DMS153 treated with DMSO at 0.1 percent for 48 hours (cell line): ENCODE results near the gene PRAMEF12.
"Not testable (repeated sequence)": the region's sequence is repeated elsewhere in the genome, so short reads cannot be mapped to it uniquely, and the experiment has no call there.

Experiments used
- DNase-seq: peaks from one replicate; lab custom pipeline; 2025; ENCODE audit not compliant: unreplicated experiment; lab: John Stamatoyannopoulos, UW

The PRAMEF12 gene

GRCh38 chr1:12773438-12773837 is at the start of gene PRAMEF12:
Gene PRAMEF12 (plus strand): TSS chr1:12773738. CDS start chr1:12774868, 1,130 bp downstream.
- no peak for DNase-seq

DNA sequence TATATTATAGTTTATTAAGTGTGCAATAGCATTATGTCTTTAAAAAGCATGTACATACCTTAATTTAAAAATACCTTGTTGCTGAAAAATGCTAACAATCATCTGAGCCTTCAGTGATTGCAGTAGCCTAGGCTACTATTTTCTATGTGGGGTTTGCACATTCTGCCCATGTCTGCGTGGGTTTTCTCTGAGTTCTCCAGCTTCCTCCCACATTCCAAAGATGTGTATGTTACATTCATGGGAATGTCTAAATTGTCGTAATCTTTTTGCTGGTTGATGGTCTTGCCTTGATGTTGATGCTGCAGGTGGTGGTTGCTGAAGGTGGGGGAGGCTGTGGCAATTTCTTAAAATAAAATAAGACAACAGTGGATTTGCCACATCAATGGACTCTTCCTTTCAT is 45.1 kb upstream of the PRAMEF12 start:
- no peak for DNase-seq

DNA sequence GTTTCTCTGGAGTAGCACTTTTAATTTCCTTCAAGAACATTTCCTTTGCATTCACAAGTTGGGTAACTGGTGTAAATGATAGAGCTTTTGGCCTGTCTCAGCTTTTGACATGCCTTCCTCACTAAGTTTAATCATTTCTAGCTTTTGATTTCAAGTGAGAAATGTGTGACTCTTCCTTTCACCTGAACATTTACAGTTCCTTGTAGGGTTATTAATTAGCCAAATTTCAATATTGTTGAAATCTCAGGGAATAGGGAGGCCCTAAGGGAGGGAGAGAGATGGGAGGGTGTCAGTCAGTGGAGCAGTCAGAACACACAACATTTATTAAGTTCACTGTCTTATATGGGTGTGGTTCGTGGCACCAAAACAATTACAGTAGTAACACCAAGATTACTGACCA is 43.4 kb upstream of the PRAMEF12 start:
- DNase-seq, result no peak

DNA sequence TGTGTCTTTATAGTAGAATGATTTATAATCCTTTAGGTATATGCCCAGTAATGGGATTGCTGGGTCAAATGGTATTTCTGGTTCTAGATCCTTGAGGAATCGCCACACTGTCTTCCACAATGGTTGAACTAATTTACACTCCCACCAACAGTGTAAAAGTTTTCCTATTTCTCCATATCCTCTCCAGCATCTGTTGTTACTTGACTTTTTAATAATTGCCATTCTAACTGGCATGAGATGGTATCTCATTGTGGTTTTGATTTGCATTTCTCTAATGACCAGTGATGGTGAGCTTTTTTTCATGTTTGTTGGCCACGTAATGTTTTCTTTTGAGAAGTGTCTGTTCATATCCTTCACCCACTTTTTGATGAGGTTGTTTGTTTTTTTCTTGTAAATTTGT is 42.5 kb upstream of the PRAMEF12 start:
- not testable (repeated sequence) for DNase-seq

GRCh38 chr1:12734651-12735050 is 38.9 kb upstream of the PRAMEF12 start:
- no peak for DNase-seq

- DNase-seq, result no peak
Measured at GRCh38 chr1:12738934-12739333, 34.6 kb upstream of the PRAMEF12 start.

- DNase-seq, result no peak
Measured at GRCh38 chr1:12739613-12740012, 33.9 kb upstream of the PRAMEF12 start.

GRCh38 chr1:12741946-12742345 is 31.6 kb upstream of the PRAMEF12 start:
- DNase-seq, result no peak

DNA sequence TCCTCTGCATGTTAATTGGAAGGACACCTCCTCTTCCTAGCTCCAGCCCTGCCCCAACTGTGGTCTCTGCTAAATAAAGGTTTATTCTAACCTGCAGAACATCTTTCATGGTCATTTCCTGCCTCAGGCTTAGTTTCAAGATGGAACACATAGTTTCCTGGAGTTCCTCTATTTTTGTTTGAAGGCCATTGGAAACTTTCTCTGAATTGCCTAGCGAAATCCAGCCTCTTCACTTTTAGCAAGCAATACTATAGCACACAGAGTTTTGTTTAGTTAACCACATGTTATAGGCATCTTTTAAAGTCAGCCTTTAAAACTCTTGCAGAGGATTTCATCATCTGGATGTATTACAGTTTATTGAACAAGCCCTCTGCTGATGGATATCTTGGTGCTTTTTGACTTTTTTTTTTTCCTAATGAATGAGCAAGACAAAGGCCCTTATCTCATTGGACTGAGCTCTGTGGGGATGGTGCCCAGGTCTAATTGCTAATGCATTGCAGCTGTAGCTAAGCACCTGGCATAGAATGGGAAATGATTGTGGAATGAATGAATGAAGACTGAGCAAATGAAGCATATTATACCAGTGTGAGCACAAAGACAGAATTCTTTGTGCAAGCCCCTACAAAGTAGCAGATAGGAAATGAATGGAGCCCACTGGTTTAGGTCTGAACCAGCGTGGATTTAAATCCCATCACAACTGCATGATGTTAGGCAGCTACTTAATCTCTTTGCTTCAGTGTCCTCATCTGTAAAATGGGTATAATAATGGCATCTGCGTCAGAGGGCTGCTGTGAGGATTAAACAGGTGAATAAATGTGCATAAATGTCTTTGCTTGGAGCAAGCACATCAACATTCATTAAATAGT is 28.2 kb upstream of the PRAMEF12 start:
- DNase-seq, result no peak

DNA sequence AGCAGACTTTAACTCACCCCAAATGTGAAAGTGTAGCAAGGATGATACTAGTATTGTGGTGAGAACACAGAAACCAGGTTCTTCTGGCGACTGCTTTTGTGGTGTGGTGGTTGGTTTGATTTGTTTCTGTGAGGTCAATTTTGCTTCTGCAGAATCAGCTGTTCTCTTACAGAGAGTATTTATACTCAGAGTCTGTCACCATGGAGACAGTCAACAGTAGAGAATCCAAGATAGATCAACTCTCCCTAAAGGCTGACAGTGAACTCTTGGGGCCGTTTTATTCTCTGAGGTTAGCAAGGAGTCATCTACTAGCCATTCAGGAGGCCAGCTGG is 27.6 kb upstream of the PRAMEF12 start, which contains the start of gene CFAP107:
CFAP107 (plus strand) TSS at position 209 of the 332 bp plus-strand sequence. CDS start 231 bp downstream, outside the sequence.
- DNase-seq, result no peak

DNA sequence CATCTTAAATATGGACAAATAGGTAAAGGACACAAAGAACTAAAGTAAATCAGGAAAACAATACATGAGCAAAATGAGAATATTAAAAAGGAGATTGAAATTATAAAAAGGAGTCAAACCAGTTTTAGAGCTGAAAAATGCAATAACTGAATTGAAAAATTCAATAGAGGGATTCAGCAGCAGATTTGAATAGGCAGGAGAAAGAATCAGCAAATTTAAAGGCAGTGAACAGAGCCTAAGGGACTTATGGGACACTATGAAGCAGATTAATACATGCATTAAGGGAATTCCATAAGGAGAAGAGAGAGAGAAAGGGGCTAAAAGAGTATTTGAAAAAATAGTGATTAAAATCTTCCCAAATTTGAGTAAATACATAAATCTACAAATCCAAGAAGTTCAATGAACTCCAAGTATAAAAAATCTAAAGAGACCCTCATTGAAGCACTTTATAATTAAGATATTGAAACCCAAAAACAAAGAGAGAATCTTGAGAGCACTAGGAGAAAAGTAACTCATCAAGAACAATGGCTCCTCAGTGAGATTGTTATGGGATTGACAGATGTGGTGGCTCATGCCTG is 24.7 kb upstream of the PRAMEF12 start:
- DNase-seq, result no peak

GRCh38 chr1:12754738-12755137 is 18.8 kb upstream of the PRAMEF12 start:
- DNase-seq, result no peak

DNA sequence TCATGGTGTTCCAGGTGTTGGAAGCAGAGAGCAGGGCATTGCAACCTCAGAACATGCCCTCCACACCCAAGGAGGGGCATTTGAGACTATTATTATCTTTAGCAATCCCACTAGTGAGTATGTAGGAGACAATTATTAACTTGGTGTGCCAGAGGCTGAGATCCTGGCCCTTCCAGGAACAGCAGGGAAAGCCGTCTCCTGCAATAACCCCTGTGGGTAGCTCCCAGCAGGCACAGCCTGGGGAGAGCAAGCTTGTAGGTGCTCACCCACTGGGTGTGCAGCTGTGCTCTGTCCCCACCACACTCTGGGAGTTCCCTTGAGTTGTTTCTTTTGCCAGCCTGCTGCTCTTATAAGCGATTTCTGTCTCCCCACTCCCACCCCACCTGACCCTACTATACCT is 17.3 kb upstream of the PRAMEF12 start:
- DNase-seq, result no peak

DNA sequence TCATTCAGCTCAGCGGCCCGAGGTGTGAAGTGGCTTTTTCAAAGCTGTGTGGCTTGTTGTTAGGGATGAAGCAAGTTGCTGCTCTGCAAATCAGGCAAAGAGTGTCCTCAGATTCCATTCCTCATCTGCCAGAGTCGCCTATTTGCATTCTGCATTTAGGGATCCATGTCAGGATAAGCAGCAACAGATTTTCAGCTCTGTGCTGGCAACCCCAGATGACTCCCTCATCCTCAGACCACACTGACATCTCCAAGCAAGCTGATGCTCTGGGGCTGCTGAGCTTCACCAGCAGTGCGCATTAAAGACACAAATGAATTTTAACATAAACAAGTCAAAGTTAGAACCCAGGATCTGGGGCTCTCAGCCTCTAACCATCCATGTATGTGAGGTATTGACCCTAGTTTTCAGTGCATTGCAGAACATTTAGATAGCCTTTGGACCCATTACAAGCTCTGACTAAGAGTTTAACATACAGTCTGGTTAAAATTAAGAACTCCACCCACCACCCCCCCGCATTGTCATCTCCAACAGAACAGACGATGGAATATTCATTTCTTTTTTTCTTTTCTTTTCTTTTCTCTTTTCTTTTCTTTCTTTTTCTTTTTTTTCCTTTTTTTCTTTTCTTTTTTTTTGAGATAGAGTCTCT is 16.6 kb upstream of the PRAMEF12 start:
- DNase-seq, result no peak

DNA sequence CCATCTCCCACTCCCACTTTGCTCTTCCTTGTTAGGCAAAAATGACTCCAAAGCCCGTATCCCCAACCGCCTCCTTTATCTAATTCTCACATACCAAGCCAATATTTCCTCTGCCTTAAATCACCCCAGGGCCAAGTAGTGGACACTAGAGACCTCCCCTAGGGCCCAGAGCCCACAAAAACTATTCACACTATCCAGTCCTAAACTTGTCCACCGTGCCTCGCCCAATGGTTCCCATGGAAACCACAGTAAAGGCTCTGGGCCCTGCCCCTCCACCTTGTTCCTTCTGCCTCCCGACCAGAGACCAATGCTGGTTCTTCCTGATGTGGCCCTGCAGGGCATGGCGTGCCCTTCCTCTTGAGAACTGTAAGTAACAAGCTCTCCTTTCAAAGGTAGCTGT is 15.7 kb upstream of the PRAMEF12 start:
- DNase-seq, result no peak

GRCh38 chr1:12760256-12760795 is 13.2 kb upstream of the PRAMEF12 start:
- DNase-seq, result no peak

GRCh38 chr1:12761781-12762180 is 11.8 kb upstream of the PRAMEF12 start:
- no peak for DNase-seq

DNA sequence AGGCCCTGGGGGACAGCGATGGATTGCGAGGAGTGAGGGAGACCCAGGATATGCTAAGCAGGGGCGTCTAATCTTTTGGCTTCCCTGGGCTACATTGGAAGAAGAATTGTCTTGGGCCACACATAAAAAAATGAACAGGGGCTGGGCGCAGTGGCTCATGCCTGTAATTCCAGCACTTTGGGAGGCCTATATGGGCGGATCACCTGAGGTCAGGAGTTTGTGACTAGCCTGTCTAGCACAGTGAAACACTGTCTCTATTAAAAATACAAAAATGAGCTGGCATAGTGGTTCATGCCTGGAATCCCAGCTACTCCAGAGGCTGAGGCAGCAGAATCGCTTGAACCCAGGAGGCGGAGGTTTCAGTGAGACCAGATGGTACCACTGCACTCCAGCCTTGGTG is 10.8 kb upstream of the PRAMEF12 start:
- no peak for DNase-seq

DNA sequence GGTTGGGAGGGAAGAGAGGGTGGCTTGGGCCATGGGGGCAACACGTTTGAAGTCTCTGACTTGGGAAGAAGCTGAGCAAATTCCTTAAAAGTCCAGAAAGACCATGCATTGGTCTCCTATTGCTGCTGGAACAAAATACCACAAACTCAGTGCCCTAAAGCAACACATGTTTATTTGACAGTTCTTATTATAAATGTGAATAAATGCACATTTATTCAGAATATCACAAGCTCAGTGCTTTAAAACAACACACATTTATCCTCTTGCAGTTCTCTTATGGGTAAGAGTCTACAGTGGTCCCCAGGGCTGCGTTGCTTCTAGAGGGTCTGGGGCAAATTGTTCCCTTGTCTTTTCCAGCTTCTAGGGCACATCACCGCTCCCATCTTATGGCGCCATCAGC is 10.1 kb upstream of the PRAMEF12 start:
- DNase-seq, result no peak

- DNase-seq, result no peak
Measured at GRCh38 chr1:12764016-12764415, 9.5 kb upstream of the PRAMEF12 start.

DNA sequence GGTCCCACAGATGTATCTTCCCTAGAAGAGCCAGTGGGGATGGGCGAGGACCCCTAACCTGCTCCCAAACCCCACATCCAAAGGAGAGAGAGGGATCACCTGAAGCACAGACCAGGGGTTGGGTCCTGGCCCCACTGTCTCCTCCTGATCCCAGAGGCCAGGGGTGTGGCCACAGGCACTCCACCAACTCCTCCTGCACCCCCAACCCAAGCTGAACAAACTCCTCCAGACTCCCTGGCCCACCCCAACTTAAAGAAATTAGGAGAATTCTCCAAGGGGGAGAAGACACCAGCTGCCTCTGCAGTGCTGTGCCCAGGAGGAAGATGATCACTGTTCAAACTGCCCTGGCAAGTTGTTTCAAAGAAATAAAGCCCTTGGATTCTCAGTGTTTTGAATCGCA is 4.5 kb upstream of the PRAMEF12 start:
- DNase-seq, result no peak

- no peak for DNase-seq
Measured at GRCh38 chr1:12769976-12770505, 3.5 kb upstream of the PRAMEF12 start.
